ENCODE measurements around the gene ARSB.

DNA sequence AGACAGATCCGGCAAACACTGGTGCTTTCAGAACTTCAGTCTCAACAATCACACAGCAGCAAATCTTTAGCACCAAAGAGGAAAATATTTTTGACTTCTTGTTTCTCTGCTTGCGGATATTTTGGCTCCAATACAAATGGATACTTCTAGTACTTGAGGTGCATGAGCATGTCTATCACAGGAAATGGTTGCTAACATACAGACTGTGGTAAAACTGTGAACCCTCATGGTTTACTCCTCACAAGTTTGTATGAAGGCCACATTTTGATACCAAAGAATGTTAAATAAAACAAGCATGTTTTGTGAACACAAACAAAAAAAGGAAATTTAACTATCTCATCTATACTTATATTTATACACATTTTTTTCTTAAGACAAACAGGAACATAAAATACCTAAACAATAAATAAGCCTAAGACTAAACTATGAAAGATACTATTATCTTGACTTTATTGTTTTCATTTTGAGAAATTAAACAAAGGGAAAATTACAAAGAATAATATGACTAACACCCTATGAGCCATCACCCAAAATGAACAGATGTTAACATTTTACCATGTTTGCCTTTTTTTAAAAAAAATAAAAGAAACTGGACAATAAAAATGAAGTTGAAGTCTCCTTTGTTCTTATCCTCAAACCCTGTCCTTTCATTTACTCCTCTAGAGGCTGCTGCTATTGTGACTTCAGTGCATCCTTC lies 201.5 kb downstream of the ARSB start:
- TF ChIP-seq CTCF (IDR thresholded peaks at IDR 0.05) (no peak), POLR2A (IDR thresholded peaks at IDR 0.05) (no peak)
